SK-N-MC (cell line): ENCODE measurements around the gene GPM6B.

Experiments used
- EZH2 ChIP-seq: fragments of 200-600 bp; sonication (generic); IDR thresholded peaks from one replicate; pipeline ENCODE4 v1.6.1; 2017; ENCODE audit warnings: antibody characterized with exemption
- POLR2AphosphoS5 ChIP-seq: IDR thresholded peaks from 2 replicates; pipeline ENCODE4 v1.6.1; 2012; ENCODE audit warnings: mild to moderate bottlenecking, low read depth, low read length, borderline replicate concordance

DNA sequence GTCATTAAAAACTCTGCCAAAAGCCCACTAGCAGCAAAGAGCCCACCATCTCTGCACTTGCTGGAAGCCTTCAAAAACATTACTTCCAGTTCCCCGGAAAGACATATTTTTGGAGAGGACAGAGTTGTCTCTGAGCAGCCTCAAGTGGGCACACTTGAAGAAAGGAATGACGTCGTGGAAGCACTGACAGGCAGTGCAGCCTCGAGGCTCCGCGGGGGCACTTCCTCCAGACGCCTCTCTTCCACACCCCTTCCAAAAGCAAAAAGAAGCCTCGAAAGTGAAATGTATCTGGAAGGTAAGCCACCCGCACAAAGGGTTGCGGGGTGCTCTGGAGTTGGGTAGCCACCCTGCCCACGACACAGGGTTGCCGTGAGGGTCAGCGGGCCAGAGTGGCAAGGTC is 56.5 kb downstream of the GPM6B start:
- no peak for TF ChIP-seq POLR2AphosphoS5
- no peak for TF ChIP-seq EZH2
